HepG2 (cell line): ENCODE data around the gene NFATC4. TPM values are rescaled to one million over a fixed set of nuclear protein-coding genes. Genes with fewer than 3 reads are reported as not detected.
A peak's percentile ranks its signal among the peaks of the same experiment; 100 is the strongest.

ENCODE experiments used
- CBX1 ChIP-seq: IDR thresholded peaks from one replicate; pipeline ENCODE4 v1.6.1; 2016; ENCODE audit warnings: antibody characterized with exemption, low read depth
- FIP1L1 ChIP-seq: fragments of 200-400 bp; formaldehyde crosslinking; IDR thresholded peaks from 2 replicates; pipeline ENCODE4 v1.6.1; 2018; ENCODE audit warnings: low read depth, mild to moderate bottlenecking, low read length, moderate library complexity, borderline replicate concordance; ENCODE audit not compliant: insufficient read depth
- HMG20B ChIP-seq: conservative IDR thresholded peaks from 2 replicates; pipeline ENCODE4 v1.6.1; 2016; ENCODE audit warnings: missing genetic modification reagents, missing compliant biosample characterization
- MTF2 ChIP-seq: sonication (generic); formaldehyde crosslinking; IDR thresholded peaks from 2 replicates; pipeline ENCODE4 v1.5.0; 2020; ENCODE audit warnings: missing genetic modification reagents, borderline replicate concordance
- PRMT3 ChIP-seq: sonication (generic); formaldehyde crosslinking; IDR thresholded peaks from 2 replicates; pipeline ENCODE4 v1.8.1; 2022; ENCODE audit warnings: low read depth, mild to moderate bottlenecking, moderate library complexity, missing genetic modification reagents, borderline replicate concordance
- TEAD3 ChIP-seq: optimal IDR thresholded peaks from 2 replicates; pipeline ENCODE3; 2016; ENCODE audit warnings: borderline replicate concordance
- ZBTB38 ChIP-seq: sonication (generic); formaldehyde crosslinking; IDR thresholded peaks from 2 replicates; pipeline ENCODE4 v1.5.1; 2020; ENCODE audit warnings: mild to moderate bottlenecking, missing genetic modification reagents
- ZNF180 ChIP-seq: sonication (generic); formaldehyde crosslinking; IDR thresholded peaks from 2 replicates; pipeline ENCODE4 v1.4.0; 2020; ENCODE audit warnings: low read depth, missing genetic modification reagents, borderline replicate concordance
- ZNF282 ChIP-seq: fragments of 450-650 bp; IDR thresholded peaks from 2 replicates; pipeline ENCODE4 v1.6.1; 2018; ENCODE audit not compliant: partially characterized antibody
- ZNF33A ChIP-seq: sonication (generic); formaldehyde crosslinking; IDR thresholded peaks from 2 replicates; pipeline ENCODE4 v1.5.1; 2020; ENCODE audit warnings: missing genetic modification reagents, mild to moderate bottlenecking, moderate library complexity, borderline replicate concordance
- ZNF564 ChIP-seq: sonication (generic); formaldehyde crosslinking; IDR thresholded peaks from 2 replicates; pipeline ENCODE4 v1.8.1; 2023; ENCODE audit warnings: mild to moderate bottlenecking, missing genetic modification reagents
- ZNF792 ChIP-seq: IDR thresholded peaks from 2 replicates; pipeline ENCODE4 v1.6.1; 2016
- ZNF883 ChIP-seq: sonication (generic); formaldehyde crosslinking; IDR thresholded peaks from 2 replicates; pipeline ENCODE4 v1.5.1; 2020; ENCODE audit warnings: mild to moderate bottlenecking, missing genetic modification reagents; ENCODE audit errors: not compliant biosample characterization
- polyA plus RNA-seq, 8 experiments: library from polyadenylated mRNA; depleted of rRNA in 3 of 8; stranded (reverse) in 7 of 8; unstranded in 1 of 8; fragments of >200 nt; fragmentation: Illumina TruSeq in 4 of 8; extraction: Trizol in 4 of 8; gene quantifications; 2 replicates each; pipeline versions ENCODE4 v1.2.1 to v1.2.3, GENCODE V29; 2011 to 2016; ENCODE audit warnings: low read depth in 4 of 8, missing spikeins in 1 of 8, mixed read lengths in 1 of 8; ENCODE audit not compliant: insufficient read depth in 1 of 8
- total RNA-seq, 5 experiments: library from RNA; depleted of rRNA; stranded (reverse); fragments of >200 nt; fragmentation: Illumina TruSeq; extraction: Trizol; gene quantifications; 2 replicates each; pipeline ENCODE4 v1.2.3, GENCODE V29; 2016; ENCODE audit warnings: low read depth in 1 of 5
- TF ChIP-seq, protein P1 (sequence below): sonication (generic); formaldehyde crosslinking; IDR thresholded peaks from 2 replicates; pipeline ENCODE4 v1.5.0; 2020; ENCODE audit warnings: mild to moderate bottlenecking, missing genetic modification reagents, borderline replicate concordance
- TF ChIP-seq, protein P2 (sequence below): sonication (generic); formaldehyde crosslinking; IDR thresholded peaks from 2 replicates; pipeline ENCODE4 v1.4.0; 2020; ENCODE audit warnings: mild to moderate bottlenecking, missing genetic modification reagents
- TF ChIP-seq, protein P3 (sequence below): sonication (generic); formaldehyde crosslinking; IDR thresholded peaks from 2 replicates; pipeline ENCODE4 v1.5.0; 2020; ENCODE audit warnings: mild to moderate bottlenecking, missing genetic modification reagents, borderline replicate concordance
- TF ChIP-seq, protein P4 (sequence below): sonication (generic); formaldehyde crosslinking; IDR thresholded peaks from 2 replicates; pipeline ENCODE4 v1.5.0; 2020; ENCODE audit warnings: missing genetic modification reagents
- TF ChIP-seq, protein P5 (sequence below): sonication (generic); formaldehyde crosslinking; IDR thresholded peaks from 2 replicates; pipeline ENCODE4 v1.4.0; 2020; ENCODE audit warnings: mild to moderate bottlenecking, missing genetic modification reagents, borderline replicate concordance

NFATC4 gene
- total and polyA plus RNA-seq, 2 of the 13 experiments (the other 11 are each of a cell fraction or from before 2014, with no cell fraction given) = 0.04 to 0.15 TPM

DNA sequence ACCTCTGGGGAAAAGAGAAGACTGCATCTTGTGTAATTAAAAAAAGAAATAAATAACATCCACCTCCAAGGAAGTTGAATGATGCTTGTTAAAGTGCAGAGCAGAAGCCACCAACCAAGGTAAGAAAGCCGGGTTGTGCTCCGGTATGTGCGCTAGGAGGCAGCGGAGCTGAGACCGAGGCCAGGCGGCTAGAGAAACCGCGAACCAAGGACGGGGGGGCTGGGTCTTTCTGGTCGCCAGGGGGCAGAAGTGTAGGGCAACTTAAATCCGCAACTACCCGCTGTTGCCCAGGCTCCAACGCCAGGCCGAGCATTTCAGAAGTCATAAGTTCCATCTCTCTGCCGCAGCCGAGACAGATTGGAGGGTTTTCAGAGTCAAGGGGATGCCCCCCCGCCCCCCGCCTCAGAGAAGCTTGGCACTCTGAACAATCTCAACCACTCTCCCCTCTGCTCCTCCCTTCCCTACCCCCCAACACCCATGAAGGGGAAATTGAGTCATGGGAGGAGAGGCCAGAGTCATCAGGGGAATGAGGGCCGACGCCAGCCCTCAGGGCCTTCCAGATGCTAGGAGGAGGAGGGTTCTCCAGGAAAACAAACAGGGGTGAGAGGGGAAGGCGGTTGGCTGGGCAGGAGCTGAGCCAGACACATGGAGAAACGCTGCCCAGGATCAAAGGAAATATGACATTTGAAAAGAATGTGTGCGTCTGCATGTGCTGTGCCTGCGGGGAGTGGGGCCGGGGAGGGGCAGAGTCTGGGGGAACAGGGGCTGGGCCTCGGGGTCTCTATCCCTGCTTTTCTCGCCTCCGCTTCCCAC, 2.2 kb upstream of the NFATC4 start (continued):
- TF ChIP-seq TEAD3 (CRISPR knock-in tag) (peak; percentile 96), ZNF883 (CRISPR knock-in tag) (peak; percentile 69), ZNF792 (CRISPR knock-in tag) (peak; percentile 93; the same call in 1 of the 2 replicates), MTF2 (CRISPR knock-in tag) (peak; percentile 97), HMG20B (no peak), PRMT3 (CRISPR knock-in tag) (no peak), ZNF33A (no peak), ZBTB38 (CRISPR knock-in tag) (peak; percentile 89; the same call in 1 of the 2 replicates), ZNF180 (CRISPR knock-in tag) (no peak), ZNF564 (CRISPR knock-in tag) (no peak; the same call in 1 of the 2 replicates), ZNF282 (no peak), CBX1 (peak; percentile 80), FIP1L1 (no peak)
- TF ChIP-seq, protein P1, sequence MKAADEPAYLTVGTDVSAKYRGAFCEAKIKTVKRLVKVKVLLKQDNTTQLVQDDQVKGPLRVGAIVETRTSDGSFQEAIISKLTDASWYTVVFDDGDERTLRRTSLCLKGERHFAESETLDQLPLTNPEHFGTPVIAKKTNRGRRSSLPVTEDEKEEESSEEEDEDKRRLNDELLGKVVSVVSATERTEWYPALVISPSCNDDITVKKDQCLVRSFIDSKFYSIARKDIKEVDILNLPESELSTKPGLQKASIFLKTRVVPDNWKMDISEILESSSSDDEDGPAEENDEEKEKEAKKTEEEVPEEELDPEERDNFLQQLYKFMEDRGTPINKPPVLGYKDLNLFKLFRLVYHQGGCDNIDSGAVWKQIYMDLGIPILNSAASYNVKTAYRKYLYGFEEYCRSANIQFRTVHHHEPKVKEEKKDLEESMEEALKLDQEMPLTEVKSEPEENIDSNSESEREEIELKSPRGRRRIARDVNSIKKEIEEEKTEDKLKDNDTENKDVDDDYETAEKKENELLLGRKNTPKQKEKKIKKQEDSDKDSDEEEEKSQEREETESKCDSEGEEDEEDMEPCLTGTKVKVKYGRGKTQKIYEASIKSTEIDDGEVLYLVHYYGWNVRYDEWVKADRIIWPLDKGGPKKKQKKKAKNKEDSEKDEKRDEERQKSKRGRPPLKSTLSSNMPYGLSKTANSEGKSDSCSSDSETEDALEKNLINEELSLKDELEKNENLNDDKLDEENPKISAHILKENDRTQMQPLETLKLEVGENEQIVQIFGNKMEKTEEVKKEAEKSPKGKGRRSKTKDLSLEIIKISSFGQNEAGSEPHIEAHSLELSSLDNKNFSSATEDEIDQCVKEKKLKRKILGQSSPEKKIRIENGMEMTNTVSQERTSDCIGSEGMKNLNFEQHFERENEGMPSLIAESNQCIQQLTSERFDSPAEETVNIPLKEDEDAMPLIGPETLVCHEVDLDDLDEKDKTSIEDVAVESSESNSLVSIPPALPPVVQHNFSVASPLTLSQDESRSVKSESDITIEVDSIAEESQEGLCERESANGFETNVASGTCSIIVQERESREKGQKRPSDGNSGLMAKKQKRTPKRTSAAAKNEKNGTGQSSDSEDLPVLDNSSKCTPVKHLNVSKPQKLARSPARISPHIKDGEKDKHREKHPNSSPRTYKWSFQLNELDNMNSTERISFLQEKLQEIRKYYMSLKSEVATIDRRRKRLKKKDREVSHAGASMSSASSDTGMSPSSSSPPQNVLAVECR (CRISPR knock-in tag) = peak; percentile 76; the same call in 1 of the 2 replicates
- TF ChIP-seq, protein P2, sequence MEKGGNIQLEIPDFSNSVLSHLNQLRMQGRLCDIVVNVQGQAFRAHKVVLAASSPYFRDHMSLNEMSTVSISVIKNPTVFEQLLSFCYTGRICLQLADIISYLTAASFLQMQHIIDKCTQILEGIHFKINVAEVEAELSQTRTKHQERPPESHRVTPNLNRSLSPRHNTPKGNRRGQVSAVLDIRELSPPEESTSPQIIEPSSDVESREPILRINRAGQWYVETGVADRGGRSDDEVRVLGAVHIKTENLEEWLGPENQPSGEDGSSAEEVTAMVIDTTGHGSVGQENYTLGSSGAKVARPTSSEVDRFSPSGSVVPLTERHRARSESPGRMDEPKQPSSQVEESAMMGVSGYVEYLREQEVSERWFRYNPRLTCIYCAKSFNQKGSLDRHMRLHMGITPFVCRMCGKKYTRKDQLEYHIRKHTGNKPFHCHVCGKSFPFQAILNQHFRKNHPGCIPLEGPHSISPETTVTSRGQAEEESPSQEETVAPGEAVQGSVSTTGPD = no peak
- TF ChIP-seq, protein P3, sequence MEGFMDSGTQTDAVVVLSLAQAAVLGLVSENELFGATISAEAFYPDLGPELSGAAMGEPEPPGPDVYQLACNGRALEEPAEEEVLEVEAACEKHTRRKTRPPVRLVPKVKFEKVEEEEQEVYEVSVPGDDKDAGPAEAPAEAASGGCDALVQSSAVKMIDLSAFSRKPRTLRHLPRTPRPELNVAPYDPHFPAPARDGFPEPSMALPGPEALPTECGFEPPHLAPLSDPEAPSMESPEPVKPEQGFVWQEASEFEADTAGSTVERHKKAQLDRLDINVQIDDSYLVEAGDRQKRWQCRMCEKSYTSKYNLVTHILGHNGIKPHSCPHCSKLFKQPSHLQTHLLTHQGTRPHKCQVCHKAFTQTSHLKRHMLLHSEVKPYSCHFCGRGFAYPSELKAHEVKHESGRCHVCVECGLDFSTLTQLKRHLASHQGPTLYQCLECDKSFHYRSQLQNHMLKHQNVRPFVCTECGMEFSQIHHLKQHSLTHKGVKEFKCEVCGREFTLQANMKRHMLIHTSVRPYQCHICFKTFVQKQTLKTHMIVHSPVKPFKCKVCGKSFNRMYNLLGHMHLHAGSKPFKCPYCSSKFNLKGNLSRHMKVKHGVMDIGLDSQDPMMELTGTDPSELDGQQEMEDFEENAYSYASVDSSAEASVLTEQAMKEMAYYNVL (CRISPR knock-in tag) = peak; percentile 59
- TF ChIP-seq, protein P4, sequence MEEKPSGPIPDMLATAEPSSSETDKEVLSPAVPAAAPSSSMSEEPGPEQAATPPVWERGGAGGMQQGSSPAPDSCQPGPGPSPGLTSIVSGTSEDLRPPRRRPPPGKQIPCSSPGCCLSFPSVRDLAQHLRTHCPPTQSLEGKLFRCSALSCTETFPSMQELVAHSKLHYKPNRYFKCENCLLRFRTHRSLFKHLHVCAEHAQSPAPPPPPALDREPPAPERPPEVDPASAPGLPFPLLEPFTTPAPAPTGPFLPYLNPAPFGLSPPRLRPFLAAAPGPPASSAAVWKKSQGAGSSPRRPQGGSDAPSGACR (CRISPR knock-in tag) = peak; percentile 82; the same call in 1 of the 2 replicates
- TF ChIP-seq, protein P5, sequence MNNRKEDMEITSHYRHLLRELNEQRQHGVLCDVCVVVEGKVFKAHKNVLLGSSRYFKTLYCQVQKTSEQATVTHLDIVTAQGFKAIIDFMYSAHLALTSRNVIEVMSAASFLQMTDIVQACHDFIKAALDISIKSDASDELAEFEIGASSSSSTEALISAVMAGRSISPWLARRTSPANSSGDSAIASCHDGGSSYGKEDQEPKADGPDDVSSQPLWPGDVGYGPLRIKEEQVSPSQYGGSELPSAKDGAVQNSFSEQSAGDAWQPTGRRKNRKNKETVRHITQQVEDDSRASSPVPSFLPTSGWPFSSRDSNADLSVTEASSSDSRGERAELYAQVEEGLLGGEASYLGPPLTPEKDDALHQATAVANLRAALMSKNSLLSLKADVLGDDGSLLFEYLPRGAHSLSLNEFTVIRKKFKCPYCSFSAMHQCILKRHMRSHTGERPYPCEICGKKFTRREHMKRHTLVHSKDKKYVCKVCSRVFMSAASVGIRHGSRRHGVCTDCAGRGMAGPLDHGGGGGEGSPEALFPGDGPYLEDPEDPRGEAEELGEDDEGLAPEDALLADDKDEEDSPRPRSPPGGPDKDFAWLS (CRISPR knock-in tag) = no peak
